NCI-H524 (cell line): ENCODE results near the gene TANGO2.

Experiments
- DNase-seq, 2 experiments: peaks; one replicate each; lab custom pipeline; 2025; lab: John Stamatoyannopoulos, UW

TANGO2 gene

GRCh38 chr22:20043057-20043996, 22.4 kb downstream of the TANGO2 start:
- no peak for DNase-seq

GRCh38 chr22:20043997-20044342, 23.1 kb downstream of the TANGO2 start:
- no peak for DNase-seq

DNA sequence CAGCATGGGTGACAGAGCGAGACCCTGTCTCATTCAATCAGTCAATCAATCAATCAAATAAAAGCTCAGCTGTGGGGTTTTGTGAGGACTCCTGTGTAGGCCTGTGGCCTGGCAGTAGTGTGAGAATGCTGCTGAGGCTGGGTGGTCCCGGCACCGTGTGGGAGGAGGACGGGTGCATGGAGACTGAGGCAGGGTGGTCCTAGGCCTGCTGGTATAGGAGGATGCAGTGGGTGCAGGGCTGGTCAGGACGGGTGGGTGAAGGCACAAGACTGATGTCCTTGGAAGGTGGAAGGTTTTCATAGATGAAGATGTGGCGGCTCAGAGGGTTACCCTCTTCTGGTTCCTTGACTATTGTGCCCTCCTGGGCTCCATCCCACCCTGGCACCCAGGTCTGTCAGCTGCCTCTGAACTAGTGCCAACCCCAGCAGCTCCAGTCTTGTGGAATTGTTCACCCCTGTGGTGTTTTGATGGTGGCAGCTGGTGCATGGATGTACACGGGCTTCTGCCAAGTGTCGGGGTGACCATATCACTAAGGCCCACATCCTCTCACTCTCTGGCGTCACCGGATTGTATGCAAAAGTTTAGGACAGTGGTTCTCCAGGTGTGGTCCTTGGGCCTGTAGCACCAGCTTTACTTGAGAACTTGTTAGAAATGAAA, 23.7 kb downstream of the TANGO2 start:
- DNase-seq, result no peak

DNA sequence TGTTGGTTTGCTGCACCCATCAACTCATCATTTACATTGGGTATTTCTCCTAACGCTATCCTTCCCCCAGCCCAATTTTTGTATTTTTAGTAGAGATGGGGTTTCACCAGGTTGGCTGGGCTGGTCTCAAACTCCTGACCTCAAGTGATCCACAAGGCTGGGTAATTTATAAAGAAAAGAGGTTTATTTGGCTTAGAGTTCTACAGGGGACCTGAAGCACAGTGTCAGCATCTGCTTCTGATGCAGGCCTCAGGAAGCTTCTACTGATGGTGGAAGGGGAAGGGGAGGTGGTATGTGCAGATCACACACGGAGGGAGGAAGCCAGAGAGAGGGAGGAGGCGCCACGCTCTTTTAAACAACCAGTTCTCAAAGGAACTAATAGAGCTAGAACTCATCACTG, 25.8 kb downstream of the TANGO2 start:
- no peak for DNase-seq

GRCh38 chr22:20051927-20052308, 31.0 kb downstream of the TANGO2 start:
- no peak for DNase-seq

DNA sequence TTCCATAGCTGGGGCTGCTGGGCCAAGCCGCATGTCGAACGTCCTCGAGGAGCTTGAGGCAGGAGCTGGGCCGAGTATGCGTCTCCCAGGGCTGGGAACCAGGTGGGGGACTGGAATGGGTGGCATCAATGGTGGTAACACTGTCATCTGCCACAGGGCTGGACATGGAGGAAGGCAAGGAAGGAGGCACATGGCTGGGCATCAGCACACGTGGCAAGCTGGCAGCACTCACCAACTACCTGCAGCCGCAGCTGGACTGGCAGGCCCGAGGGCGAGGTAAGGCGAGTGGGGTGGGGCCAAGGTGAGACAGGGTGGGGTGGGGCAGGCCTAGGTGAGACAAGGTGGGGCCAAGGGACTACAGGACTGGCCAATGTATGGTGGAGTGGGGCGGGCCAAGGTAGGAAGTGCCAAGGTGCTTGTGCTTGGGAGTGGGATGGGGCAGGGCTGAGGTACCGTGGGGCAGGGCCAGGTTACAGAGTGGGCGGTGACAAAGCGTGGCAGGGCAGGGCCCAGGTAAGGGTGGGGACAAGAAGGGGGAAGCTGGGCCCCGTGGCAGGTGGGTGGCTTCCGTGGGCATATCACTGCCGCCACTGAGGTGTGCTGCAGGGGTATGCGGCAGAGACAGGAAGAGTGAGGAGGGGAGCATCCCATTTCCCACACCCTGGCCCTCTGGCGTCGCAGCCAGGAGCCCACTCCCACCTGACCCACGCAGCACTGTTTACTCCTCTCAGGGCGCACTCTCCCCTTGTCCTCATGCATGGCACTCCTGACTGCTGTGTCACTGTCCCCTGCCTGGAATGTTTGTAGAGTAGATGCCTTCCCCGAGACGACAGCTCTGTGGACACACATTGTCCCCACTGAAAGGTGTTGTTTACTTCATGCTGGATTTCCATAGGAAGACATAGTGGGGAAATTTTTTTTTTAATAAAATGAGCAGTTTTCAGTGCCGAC, 31.7 kb downstream of the TANGO2 start:
- DNase-seq, result no peak

GRCh38 chr22:20053407-20054033, 32.6 kb downstream of the TANGO2 start:
- DNase-seq, result no peak

GRCh38 chr22:20054034-20054427, 33.1 kb downstream of the TANGO2 start:
- DNase-seq, result no peak

GRCh38 chr22:20054485-20054884, 33.6 kb downstream of the TANGO2 start:
- no peak for DNase-seq

GRCh38 chr22:20055144-20055543, 34.2 kb downstream of the TANGO2 start:
- DNase-seq, result no peak

GRCh38 chr22:20055654-20056053, 34.7 kb downstream of the TANGO2 start:
- DNase-seq, result no peak

DNA sequence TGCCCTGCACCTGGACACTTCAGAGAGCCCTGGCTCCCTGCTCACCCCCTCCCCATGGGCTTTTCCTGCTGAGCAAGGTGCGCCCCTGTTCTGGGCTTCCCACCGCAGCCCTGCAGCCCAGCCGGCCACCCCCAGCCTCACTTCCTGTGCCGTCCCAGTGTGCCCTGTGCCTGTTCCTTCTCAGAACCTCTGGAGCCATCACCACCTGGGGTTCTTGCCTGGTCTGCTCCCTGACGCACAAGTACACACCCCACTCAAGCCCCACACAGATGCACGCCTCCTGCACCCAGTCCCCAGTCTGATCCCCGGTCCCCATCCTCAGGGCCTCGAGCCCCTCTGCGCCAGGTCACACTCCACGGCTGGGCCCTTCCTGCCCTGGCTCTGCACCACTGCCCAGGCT, 35.3 kb downstream of the TANGO2 start:
- DNase-seq, result no peak

GRCh38 chr22:20056696-20057386, 35.9 kb downstream of the TANGO2 start:
- no peak for DNase-seq

- no peak for DNase-seq
These were observed 36.8 kb downstream of the TANGO2 start for GRCh38 chr22:20057596-20058268.

DNA sequence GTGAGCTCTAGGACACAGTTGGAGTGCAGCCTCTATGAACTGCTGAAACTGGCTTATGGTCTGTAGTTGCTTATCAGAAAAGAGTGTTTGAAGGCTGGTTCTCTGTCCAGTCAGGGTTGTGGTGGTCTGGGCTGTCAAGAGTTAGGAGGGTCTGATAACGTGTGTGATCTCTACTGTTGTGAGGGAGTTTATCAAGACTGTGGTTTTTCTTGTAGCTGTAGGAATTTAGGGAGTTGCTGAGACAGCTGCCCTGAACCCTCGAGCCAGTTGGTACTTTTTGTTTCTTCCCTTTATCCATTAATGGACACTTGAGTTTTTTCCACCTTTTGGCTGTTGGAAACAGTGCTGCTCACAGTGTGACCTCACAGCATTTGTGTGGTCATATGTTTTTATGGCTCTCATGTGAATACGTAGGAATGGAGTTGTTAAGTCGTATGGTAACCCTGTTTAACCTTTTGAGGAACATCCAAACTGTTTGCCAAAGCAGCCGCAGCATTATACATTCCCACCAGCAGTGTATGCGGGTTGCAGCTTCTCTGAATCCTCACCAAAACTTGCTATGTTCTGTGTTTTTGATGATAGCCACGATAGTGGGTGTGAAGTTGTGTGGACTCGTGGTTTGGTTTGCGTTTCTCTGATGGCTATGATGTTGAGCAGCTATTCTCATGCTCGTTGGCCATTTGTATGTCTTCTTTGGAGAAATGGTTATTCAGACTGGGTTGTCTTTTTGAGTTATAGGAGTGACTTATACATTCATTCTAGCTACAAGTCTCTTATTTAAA, 38.3 kb downstream of the TANGO2 start:
- DNase-seq, result no peak

DNA sequence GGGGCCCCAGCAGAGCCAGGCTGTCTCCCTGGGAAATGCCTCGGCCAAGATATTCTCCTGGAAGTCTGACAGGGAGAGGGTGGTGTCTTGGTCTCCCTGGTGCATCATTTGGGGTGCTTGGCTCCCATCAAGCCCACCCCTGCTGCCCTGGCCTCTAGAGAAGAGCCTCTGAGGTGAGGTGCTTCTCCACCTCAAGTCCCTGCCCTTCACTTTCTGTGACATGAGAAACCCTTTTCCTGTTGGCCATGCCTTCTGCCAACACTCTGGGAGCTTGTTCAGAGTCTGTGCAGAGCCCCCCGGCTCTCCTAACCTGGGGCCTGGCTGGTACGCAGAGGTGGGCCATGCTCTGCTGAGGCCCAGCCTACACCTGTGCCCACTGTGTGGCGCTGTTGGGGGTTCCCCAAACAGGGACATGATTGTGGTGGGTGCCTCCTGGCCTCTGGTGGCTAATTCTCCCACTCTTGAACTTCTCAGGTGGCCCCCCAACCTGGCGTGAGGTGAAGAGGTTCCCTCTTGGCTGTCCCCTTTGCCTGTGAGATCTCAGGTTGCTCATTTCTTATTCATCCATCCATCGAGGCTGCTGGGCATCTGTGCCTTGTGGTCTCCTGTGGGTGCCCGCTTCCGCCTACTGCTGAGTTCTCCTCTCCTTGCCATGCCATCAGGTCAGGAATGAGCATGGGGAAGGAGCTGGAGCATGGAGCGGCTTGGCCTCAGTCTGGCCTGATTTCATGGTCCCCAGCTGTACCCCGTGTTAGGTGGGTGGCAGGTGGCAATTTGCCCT, 40.0 kb downstream of the TANGO2 start:
- DNase-seq, result no peak

DNA sequence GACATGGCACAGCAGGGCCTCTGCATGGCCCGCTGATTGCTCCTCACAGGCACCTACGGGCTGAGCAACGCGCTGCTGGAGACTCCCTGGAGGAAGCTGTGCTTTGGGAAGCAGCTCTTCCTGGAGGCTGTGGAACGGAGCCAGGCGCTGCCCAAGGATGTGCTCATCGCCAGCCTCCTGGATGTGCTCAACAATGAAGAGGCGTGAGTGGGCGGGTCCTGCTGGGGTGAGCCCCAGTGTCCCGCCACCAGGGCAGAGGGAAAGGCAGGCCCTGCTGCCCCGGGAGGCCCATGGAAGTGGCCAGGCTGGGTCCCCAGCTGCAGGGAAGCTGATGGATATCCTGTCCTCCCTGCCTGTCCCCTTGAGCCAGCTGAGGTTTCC, 40.6 kb downstream of the TANGO2 start:
- DNase-seq, result no peak

DNA sequence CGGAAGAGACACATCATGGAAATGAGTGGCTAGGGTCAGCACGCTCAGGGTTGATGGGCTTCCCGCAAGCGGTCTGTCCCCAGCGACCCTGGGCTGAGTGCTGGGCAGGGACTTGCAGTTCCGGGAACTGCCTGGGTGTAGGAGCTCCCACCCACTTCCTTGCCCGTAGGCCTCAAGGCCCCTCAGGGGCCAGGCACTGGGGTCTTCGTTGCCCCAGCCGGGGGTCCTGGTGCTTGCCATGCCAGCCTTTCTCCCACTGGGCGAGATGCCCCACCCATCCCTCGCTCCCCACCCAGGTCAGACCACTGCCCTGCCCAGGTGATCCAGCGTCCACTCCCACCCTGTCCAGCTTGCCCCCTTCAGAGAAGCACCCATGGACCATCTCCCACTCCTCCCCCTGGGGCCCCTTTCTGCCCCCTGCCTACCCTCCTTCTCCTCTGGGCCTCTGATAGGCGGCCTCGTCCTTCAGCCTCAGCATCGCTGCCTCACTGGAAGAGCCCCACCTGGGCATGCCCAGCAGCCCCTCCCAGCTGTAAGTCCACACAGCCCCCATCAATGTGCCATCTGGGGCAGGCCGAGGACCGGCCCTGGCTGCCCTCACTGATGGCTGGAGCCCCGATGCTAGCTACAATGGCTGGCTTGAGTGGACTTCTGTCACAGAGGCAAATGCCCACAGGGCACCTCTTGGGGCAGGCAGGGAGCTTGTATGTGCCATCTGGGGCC, 41.3 kb downstream of the TANGO2 start:
- no peak for DNase-seq

DNA sequence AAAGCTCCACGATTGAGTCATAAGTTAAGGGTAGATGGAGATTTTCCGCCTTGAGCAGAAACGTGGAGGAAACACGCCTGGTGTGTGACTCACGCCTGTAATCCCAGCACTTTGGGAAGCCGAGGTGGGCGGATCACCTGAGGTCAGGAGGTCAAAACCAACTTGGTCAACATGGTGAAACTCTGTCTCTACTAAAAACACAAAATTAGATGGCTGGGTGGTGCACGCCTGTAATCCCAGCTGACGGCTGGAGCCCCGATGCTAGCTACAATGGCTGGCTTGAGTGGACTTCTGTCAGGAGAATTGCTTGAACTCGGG, 41.8 kb downstream of the TANGO2 start:
- DNase-seq, result no peak
